GM12865 (cell line): ENCODE data around the gene HYDIN.
"Not testable (repeated sequence)": the region's sequence is repeated elsewhere in the genome, so short reads cannot be mapped to it uniquely, and the experiment has no call there.

Source experiments
- DNase-seq: peaks from one replicate; pipeline ENCODE4 v3.0.0; 2010; ENCODE audit warnings: low read depth
- H3K4me3 ChIP-seq: 2 replicates; pipeline ENCODE4 v1.5.1; 2011; ENCODE audit warnings: mild to moderate bottlenecking, low read depth, low read length, control low read depth
- TF ChIP-seq, protein P1 (sequence below): IDR thresholded peaks from 2 replicates; pipeline ENCODE4 v1.5.1; 2011; ENCODE audit warnings: low read length, control low read depth, low read depth, inconsistent platforms; ENCODE audit not compliant: insufficient read depth; ENCODE audit errors: missing control alignments

The HYDIN gene

GRCh38 chr16:70999735-71000134, 230.8 kb downstream of the HYDIN start:
- DNase-seq, result peak; percentile 13
- TF ChIP-seq, protein P1, sequence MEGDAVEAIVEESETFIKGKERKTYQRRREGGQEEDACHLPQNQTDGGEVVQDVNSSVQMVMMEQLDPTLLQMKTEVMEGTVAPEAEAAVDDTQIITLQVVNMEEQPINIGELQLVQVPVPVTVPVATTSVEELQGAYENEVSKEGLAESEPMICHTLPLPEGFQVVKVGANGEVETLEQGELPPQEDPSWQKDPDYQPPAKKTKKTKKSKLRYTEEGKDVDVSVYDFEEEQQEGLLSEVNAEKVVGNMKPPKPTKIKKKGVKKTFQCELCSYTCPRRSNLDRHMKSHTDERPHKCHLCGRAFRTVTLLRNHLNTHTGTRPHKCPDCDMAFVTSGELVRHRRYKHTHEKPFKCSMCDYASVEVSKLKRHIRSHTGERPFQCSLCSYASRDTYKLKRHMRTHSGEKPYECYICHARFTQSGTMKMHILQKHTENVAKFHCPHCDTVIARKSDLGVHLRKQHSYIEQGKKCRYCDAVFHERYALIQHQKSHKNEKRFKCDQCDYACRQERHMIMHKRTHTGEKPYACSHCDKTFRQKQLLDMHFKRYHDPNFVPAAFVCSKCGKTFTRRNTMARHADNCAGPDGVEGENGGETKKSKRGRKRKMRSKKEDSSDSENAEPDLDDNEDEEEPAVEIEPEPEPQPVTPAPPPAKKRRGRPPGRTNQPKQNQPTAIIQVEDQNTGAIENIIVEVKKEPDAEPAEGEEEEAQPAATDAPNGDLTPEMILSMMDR, result peak; percentile 9
- not testable (repeated sequence) for H3K4me3 ChIP-seq

DNA sequence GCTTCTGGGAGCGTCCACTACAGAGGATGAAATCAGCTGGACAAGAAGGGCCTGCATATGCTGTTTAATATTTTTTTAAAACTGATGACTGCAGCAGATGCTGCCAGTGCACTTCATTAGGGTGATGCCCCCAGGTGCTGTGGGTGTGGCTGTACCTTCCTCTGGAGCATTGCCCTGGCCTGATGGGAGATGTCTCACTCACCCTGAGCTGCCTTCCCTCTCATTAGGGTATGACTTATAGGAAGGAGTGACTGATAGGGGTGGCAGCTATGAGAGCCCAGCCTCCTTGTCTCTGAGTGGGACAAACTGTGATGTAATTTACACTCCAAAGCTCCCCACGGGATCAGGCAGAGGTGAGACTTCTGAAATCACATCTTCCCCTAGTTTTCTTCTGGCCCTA, 234.7 kb downstream of the HYDIN start:
- H3K4me3 ChIP-seq, result not testable (repeated sequence)

GRCh38 chr16:70992511-70992910, 238.0 kb downstream of the HYDIN start:
- H3K4me3 ChIP-seq, DNase-seq: not testable (repeated sequence)

More for the DNA sequence above, 234.7 kb downstream of the HYDIN start:
- DNase-seq, result not testable (repeated sequence)

DNA sequence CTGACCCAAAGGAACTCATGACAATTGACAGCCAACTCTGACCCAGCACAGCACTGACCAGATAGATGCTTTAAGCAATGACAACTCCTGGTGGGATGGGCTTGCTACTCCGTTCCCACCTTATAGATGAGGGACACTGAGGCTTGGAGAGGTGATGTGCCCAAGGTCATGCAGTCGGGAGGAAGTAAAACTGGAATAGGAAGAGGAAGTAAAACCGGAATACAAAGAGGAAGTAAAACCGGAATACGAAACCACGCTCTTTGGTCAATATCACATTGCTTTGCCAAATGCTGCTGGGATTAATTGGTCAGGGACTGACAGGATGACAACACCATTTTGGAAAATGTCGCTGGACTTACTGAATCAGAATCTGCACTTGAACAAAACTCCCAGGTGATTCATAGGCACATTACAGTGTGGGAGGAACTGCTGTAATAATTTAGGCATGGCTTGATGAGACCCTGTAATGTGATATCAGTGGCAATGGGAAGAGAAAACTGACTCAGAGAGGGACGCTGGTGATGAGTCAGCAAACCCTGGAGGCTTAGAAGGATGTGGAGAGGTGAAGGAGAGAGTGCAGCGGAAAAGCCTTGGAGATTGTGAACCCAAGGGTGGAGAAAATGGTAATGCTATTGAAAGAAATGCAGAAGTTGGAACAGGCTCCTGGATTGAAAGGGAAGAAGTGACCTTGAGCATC, 243.4 kb downstream of the HYDIN start:
- not testable (repeated sequence) for H3K4me3 ChIP-seq, DNase-seq

DNA sequence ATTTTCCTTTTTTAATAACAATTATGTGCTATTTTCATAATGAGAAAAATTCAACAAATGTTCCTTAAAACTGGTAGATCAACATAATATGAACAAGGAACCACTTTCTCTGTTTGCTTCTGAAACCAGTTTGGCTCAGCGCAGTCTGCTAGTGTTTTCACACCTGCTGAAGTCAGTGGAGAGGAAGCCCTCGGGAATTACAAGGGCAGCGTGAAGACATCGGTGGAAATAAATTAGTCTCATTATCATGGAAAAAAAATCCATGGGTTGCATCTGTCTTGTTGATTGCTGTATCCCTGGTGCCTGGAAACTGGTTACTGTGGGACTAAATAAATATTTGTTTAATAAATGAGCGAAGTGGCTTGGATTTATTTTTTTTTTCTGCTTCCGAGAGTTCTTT, 245.8 kb downstream of the HYDIN start:
- DNase-seq, H3K4me3 ChIP-seq: not testable (repeated sequence)

- DNase-seq, H3K4me3 ChIP-seq: not testable (repeated sequence)
Measured at GRCh38 chr16:70968332-70968731, 262.2 kb downstream of the HYDIN start.

GRCh38 chr16:70960169-70960568, 270.4 kb downstream of the HYDIN start:
- H3K4me3 ChIP-seq, DNase-seq: not testable (repeated sequence)

- not testable (repeated sequence) for H3K4me3 ChIP-seq, DNase-seq
Measured at GRCh38 chr16:70954922-70955321, 275.6 kb downstream of the HYDIN start.

- DNase-seq, H3K4me3 ChIP-seq: not testable (repeated sequence)
Measured at GRCh38 chr16:70953824-70954223, 276.7 kb downstream of the HYDIN start.

- H3K4me3 ChIP-seq, DNase-seq: not testable (repeated sequence)
Measured at GRCh38 chr16:70943551-70943950, 287.0 kb downstream of the HYDIN start.

GRCh38 chr16:70939690-70940359, 290.7 kb downstream of the HYDIN start:
- not testable (repeated sequence) for DNase-seq, H3K4me3 ChIP-seq

- not testable (repeated sequence) for H3K4me3 ChIP-seq, DNase-seq
Measured at GRCh38 chr16:70936781-70937525, 293.6 kb downstream of the HYDIN start.

- DNase-seq, H3K4me3 ChIP-seq: not testable (repeated sequence)
Measured at GRCh38 chr16:70935325-70935724, 295.2 kb downstream of the HYDIN start.

GRCh38 chr16:70933746-70934145, 296.8 kb downstream of the HYDIN start:
- H3K4me3 ChIP-seq, DNase-seq: not testable (repeated sequence)

GRCh38 chr16:70930757-70931156, 299.8 kb downstream of the HYDIN start:
- DNase-seq, H3K4me3 ChIP-seq: not testable (repeated sequence)

GRCh38 chr16:70922164-70922563, 308.4 kb downstream of the HYDIN start:
- not testable (repeated sequence) for DNase-seq, H3K4me3 ChIP-seq

DNA sequence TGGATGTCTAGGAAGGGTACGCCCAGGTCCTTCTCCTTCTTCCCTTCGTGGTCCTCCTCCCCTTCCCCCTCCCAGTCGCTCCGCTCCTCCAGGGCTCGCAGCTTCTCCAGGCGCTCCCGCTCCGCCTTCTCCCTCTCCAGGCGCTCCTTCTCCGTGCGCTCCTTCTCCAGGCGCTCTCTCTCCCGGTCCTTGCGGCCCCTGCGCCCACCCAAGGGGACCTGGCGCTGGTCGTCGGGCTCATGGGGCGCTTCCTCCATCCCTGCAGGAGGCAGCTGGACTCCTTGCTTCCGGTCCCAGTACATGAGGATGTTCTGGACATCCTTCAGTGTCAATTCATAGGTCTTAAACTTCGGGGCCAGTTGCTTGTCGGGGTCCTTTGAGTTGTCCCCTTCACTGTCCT, 309.9 kb downstream of the HYDIN start:
- DNase-seq, result not testable (repeated sequence)

GRCh38 chr16:70888208-70888607, 342.3 kb downstream of the HYDIN start:
- DNase-seq, H3K4me3 ChIP-seq: not testable (repeated sequence)

More for the DNA sequence above, 309.9 kb downstream of the HYDIN start:
- not testable (repeated sequence) for H3K4me3 ChIP-seq
